ENCODE data around the gene RERE. TPM values are rescaled to one million over a fixed set of nuclear protein-coding genes. Genes with fewer than 3 reads are reported as not detected.
A peak's percentile ranks its signal among the peaks of the same experiment; 100 is the strongest.

The RERE gene
- total RNA-seq, 6 experiments from 2014 or later = 36.5 to 41.6 (median 37.5) TPM

- H3K4me3 Mint-ChIP-seq = no peak overlapping the region
- H3K9me3 Mint-ChIP-seq = no peaks in the 10 kb centered on the region
- peak; percentile 93 for TF ChIP-seq CTCF (IDR thresholded peaks at IDR 0.05)
- peak; percentile 65 for DNase-seq
- H3K4me1 Mint-ChIP-seq (ENCODE audit: low read depth) = peaks cover 25% of the 10 kb centered on the region
- H3K27me3 Mint-ChIP-seq (ENCODE audit: insufficient read depth) = peaks cover 3% of the 10 kb centered on the region
- no peak overlapping the region for H3K27ac Mint-ChIP-seq
- 0 out of 2 replicates have a peak, but pooled peaks cover 7% of the 10 kb centered on the region for H3K36me3 Mint-ChIP-seq (ENCODE audit: low read depth)
Observed at GRCh38 chr1:8314346-8315280, 502.8 kb downstream of the RERE start.

- TF ChIP-seq CTCF (IDR thresholded peaks at IDR 0.05) = no peak
- peaks cover 5% of the 10 kb centered on the region for H3K27me3 Mint-ChIP-seq (ENCODE audit: insufficient read depth)
- 0 out of 2 replicates have a peak, but pooled peaks cover 7% of the 10 kb centered on the region for H3K36me3 Mint-ChIP-seq (ENCODE audit: low read depth)
- no peaks in the 10 kb centered on the region for H3K9me3 Mint-ChIP-seq
- H3K4me1 Mint-ChIP-seq (ENCODE audit: low read depth) = peaks cover 19% of the 10 kb centered on the region
- no peak for DNase-seq
- H3K27ac Mint-ChIP-seq = no peak overlapping the region
- no peak overlapping the region for H3K4me3 Mint-ChIP-seq
Observed at GRCh38 chr1:8313231-8313630, 504.2 kb downstream of the RERE start.

GRCh38 chr1:8312235-8313218 is 504.9 kb downstream of the RERE start:
- Mint-ChIP-seq H3K36me3 (ENCODE audit: low read depth) (0 out of 2 replicates have a peak, but pooled peaks cover 7% of the 10 kb centered on the region), H3K27me3 (ENCODE audit: insufficient read depth) (peaks cover 6% of the 10 kb centered on the region), H3K27ac (no peak overlapping the region), H3K9me3 (no peaks in the 10 kb centered on the region), H3K4me1 (ENCODE audit: low read depth) (peaks cover 16% of the 10 kb centered on the region), H3K4me3 (no peak overlapping the region)
- no peak for TF ChIP-seq CTCF (IDR thresholded peaks at IDR 0.05)
- DNase-seq = no peak

- Mint-ChIP-seq H3K4me3 (no peak overlapping the region), H3K9me3 (no peaks in the 10 kb centered on the region), H3K4me1 (ENCODE audit: low read depth) (peaks cover 14% of the 10 kb centered on the region), H3K27ac (no peak overlapping the region), H3K27me3 (ENCODE audit: insufficient read depth) (peaks cover 6% of the 10 kb centered on the region), H3K36me3 (ENCODE audit: low read depth) (0 out of 2 replicates have a peak, but pooled peaks cover 7% of the 10 kb centered on the region)
- no peak for DNase-seq
- TF ChIP-seq CTCF (IDR thresholded peaks at IDR 0.05) = no peak
Observed at GRCh38 chr1:8311068-8311718, 506.2 kb downstream of the RERE start.

GRCh38 chr1:8307628-8308027 is 509.8 kb downstream of the RERE start:
- no peak overlapping the region for H3K27ac Mint-ChIP-seq
- no peak for TF ChIP-seq CTCF (IDR thresholded peaks at IDR 0.05)
- DNase-seq = no peak
- H3K4me1 Mint-ChIP-seq (ENCODE audit: low read depth) = peaks cover 12% of the 10 kb centered on the region
- peaks cover 6% of the 10 kb centered on the region for H3K27me3 Mint-ChIP-seq (ENCODE audit: insufficient read depth)
- H3K36me3 Mint-ChIP-seq (ENCODE audit: low read depth) = 0 out of 2 replicates have a peak, but pooled peaks cover 7% of the 10 kb centered on the region
- no peak overlapping the region for H3K4me3 Mint-ChIP-seq
- no peaks in the 10 kb centered on the region for H3K9me3 Mint-ChIP-seq

Data from HFFc6 (cell line).